Breast epithelium (tissue), 4 donors: ENCODE results near the gene CTNNA2. TPM values are rescaled to one million over a fixed set of nuclear protein-coding genes. Genes with fewer than 3 reads are reported as not detected.

Source experiments
- DNase-seq, 2 donors: peaks; one replicate each; pipeline ENCODE4 v3.0.0-alpha.2; 2019; ENCODE audit warnings: low spot score in 2 of 2
- H3K27ac ChIP-seq, 2 donors: fragments of 200-600 bp; sonication (generic) in 1 of 2; one replicate each; pipeline ENCODE4 v1.5.1; 2016 to 2019; ENCODE audit warnings: mild to moderate bottlenecking in 1 of 2
- H3K27me3 ChIP-seq, 2 donors: fragments of 200-600 bp; sonication (generic) in 1 of 2; one replicate each; pipeline versions ENCODE4 v1.5.1 to v1.6.0; 2017 to 2019; ENCODE audit warnings: control low read depth in 1 of 2, mild to moderate bottlenecking in 1 of 2
- H3K36me3 ChIP-seq: fragments of 200-600 bp; one replicate; pipeline ENCODE4 v1.5.1; 2019
- H3K4me1 ChIP-seq, 2 donors: fragments of 200-600 bp; sonication (generic); one replicate each; pipeline ENCODE4 v1.5.1; 2016 to 2019; ENCODE audit warnings: control low read depth in 1 of 2
- H3K4me3 ChIP-seq, 3 donors: fragments of 200-600 bp; sonication (generic); 1 replicate in 2 of 3; 2 replicates in 1 of 3; pipeline ENCODE4 v1.5.1; 2016 to 2019; ENCODE audit warnings: mild to moderate bottlenecking in 3 of 3, moderate library complexity in 2 of 3
- H3K9me3 ChIP-seq, 2 donors: fragments of 200-600 bp; sonication (generic) in 1 of 2; one replicate each; pipeline ENCODE4 v1.5.1; 2016 to 2019; ENCODE audit warnings: control low read depth in 1 of 2
- POLR2A ChIP-seq: fragments of 450-650 bp; IDR thresholded peaks from one replicate; pipeline ENCODE4 v1.6.1; 2016; ENCODE audit warnings: antibody characterized with exemption, mild to moderate bottlenecking, moderate library complexity
- POLR2AphosphoS5 ChIP-seq, 3 donors: sonication (generic); formaldehyde crosslinking; IDR thresholded peaks; one replicate each; pipeline ENCODE4 v1.6.1; 2017; ENCODE audit warnings: antibody characterized with exemption in 3 of 3
- intact Hi-C: fragments of 100-400 bp; cut with DNase I; formaldehyde crosslinking; loops from one replicate; pipeline ENCODE4 v1.15.1; 2023; ENCODE audit warnings: low total_unique reads
- total RNA-seq, 3 donors: library from RNA; depleted of rRNA; stranded (reverse); fragments of >200 nt; gene quantifications; one replicate each; pipeline ENCODE4 v1.1.0, GENCODE V29; 2016
- TF ChIP-seq, protein P1 (sequence below), 3 donors: fragments of 450-650 bp; IDR thresholded peaks; one replicate each; pipeline ENCODE4 v1.5.1; 2016 to 2017; ENCODE audit warnings: antibody characterized with exemption in 3 of 3, mild to moderate bottlenecking in 3 of 3, moderate library complexity in 3 of 3

The CTNNA2 gene
- total RNA-seq, 3 donors from 2014 or later = 0.16 TPM; not detected in 2

DNA sequence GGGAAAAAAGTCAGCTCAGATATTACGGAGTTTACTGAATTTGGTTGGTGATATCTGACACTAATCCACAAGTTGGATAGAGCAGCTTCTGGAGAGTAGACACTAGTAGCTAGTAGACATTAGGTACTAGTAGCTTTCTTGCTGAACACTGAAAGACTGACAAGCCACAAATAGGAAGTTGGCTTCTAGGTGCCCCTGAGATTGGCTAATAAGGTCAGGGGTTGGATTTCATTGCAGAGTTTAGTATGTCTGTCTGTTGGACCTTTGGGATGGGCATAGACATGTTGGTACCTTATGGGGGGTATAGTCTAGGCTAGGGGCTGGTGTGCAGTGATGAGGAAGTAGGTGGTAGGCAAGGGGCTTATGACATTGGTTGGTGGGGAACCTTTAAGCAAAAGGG is 956.6 kb downstream of the CTNNA2 start:
- no peak for DNase-seq
- TF ChIP-seq POLR2A = no peak
- TF ChIP-seq, protein P1, sequence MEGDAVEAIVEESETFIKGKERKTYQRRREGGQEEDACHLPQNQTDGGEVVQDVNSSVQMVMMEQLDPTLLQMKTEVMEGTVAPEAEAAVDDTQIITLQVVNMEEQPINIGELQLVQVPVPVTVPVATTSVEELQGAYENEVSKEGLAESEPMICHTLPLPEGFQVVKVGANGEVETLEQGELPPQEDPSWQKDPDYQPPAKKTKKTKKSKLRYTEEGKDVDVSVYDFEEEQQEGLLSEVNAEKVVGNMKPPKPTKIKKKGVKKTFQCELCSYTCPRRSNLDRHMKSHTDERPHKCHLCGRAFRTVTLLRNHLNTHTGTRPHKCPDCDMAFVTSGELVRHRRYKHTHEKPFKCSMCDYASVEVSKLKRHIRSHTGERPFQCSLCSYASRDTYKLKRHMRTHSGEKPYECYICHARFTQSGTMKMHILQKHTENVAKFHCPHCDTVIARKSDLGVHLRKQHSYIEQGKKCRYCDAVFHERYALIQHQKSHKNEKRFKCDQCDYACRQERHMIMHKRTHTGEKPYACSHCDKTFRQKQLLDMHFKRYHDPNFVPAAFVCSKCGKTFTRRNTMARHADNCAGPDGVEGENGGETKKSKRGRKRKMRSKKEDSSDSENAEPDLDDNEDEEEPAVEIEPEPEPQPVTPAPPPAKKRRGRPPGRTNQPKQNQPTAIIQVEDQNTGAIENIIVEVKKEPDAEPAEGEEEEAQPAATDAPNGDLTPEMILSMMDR (IDR thresholded peaks at IDR 0.05) = no peak
- TF ChIP-seq POLR2AphosphoS5 (IDR thresholded peaks at IDR 0.05) = no peak
- no peaks in the 10 kb centered on the region for H3K9me3 ChIP-seq
- no peak overlapping the region for H3K27ac ChIP-seq
- no peaks in the 10 kb centered on the region for H3K27me3 ChIP-seq
- no peaks in the 10 kb centered on the region for H3K36me3 ChIP-seq
- intact Hi-C loops = no loop called here
- no peaks in the 10 kb centered on the region for H3K4me1 ChIP-seq
- H3K4me3 ChIP-seq = no peak overlapping the region

DNA sequence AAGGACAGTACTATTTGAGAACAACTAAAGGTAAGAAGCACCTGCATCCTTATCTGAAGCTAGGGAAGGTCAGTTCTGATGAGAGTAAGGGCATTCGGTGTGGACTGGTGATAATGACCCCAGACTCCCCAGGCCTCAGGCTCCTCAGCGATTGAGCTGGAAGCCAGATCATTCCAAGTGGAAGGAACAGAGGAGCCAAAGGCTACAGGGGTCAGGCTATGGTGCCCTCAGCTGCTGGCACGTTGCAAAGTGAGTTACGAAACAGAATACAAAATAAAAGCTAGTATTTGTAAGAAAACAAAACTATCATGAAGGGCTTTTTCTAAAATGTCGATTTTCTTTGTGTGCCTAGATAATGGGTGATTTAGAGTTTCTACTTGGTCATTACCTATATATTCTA is 960.2 kb downstream of the CTNNA2 start:
- Histone ChIP-seq H3K27ac (no peak overlapping the region), H3K36me3 (no peaks in the 10 kb centered on the region), H3K4me3 (no peak overlapping the region), H3K9me3 (no peaks in the 10 kb centered on the region), H3K27me3 (no peaks in the 10 kb centered on the region), H3K4me1 (no peaks in the 10 kb centered on the region)
- DNase-seq = no peak
- intact Hi-C loops = no loop called here
- TF ChIP-seq POLR2AphosphoS5 (IDR thresholded peaks at IDR 0.05) = no peak
- TF ChIP-seq POLR2A = no peak
- TF ChIP-seq, protein P1 (IDR thresholded peaks at IDR 0.05) = no peak

DNA sequence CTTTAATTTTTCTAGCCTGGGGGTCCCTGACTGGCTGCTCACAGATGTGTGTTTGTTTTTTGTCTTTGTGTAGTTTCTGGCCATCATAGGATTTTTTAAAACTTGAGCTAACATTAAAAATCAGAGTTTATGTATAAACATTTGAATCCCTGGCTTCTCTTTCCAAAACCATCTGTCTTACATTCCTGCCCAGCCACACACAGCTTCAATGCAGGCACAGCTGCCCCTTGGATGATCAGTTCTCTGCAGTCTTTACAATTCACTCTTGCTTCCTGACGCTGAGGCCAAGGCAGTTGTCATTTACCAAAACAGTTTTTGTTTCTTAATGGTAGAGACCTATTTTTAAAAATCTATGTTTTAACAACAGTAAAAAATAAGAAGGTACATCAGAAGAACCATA is 960.9 kb downstream of the CTNNA2 start:
- DNase-seq = no peak
- TF ChIP-seq, protein P1 (IDR thresholded peaks at IDR 0.05) = no peak
- no peak for TF ChIP-seq POLR2A
- TF ChIP-seq POLR2AphosphoS5 (IDR thresholded peaks at IDR 0.05) = no peak
- no peak overlapping the region for H3K4me3 ChIP-seq
- H3K27ac ChIP-seq = no peak overlapping the region
- H3K36me3 ChIP-seq = no peaks in the 10 kb centered on the region
- no peaks in the 10 kb centered on the region for H3K9me3 ChIP-seq
- H3K27me3 ChIP-seq = no peaks in the 10 kb centered on the region
- intact Hi-C loops = no loop called here
- no peaks in the 10 kb centered on the region for H3K4me1 ChIP-seq

DNA sequence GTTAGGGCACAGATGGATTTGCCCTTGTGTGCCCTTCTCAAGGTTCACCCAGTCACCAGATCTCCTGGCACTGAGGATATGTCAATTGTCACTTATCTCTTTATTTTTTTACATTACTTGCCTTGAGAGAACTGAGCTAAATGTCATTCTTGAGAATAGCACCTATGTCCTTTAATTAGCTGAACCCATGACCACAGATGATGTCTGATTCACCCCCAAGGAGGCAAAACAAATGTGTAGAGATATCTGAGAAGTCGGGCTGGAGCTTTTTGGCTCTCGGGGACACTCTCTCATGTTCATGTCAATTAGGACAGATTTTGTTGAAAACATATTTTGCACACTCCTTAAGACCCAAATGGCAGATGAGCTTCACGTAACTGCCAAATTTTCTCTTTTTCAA is 963.1 kb downstream of the CTNNA2 start:
- intact Hi-C loops = no loop called here
- TF ChIP-seq, protein P1 (IDR thresholded peaks at IDR 0.05) = no peak
- no peak for TF ChIP-seq POLR2AphosphoS5 (IDR thresholded peaks at IDR 0.05)
- no peak for TF ChIP-seq POLR2A
- H3K27ac ChIP-seq = no peak overlapping the region

DNA sequence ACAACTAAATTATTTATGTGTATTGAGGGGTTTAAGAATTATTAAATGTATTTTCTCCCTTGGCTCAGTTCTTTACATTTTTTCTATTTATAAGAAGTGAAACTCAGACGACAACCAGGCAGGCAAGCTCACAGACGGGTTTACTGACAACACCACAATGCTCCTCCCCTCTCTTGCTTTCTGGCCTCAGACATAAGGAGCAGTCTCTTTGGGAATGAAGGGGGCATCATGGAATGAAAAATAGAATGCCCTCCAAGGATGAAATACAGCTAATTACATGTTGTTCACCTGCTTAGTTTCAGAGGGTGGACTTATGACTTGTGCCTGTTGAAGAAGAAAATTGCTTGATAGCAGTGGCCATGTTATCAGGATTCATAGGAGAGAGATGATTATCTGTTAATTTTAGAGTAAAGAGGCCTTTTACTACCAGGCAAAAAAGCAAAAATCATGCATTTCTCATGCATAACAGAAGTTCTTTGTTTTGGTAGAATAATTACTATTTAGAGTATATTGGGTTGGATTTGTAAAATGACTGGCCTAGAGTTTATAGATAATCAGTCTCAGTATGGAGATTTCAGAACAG is 963.8 kb downstream of the CTNNA2 start:
- no peak for TF ChIP-seq POLR2AphosphoS5 (IDR thresholded peaks at IDR 0.05)
- TF ChIP-seq, protein P1 (IDR thresholded peaks at IDR 0.05) = no peak
- TF ChIP-seq POLR2A = no peak
- Histone ChIP-seq H3K27me3 (no peaks in the 10 kb centered on the region), H3K27ac (no peak overlapping the region), H3K9me3 (no peaks in the 10 kb centered on the region), H3K4me1 (no peaks in the 10 kb centered on the region), H3K4me3 (no peak overlapping the region), H3K36me3 (no peaks in the 10 kb centered on the region)
- intact Hi-C loops = no loop called here
- DNase-seq = no peak

More for the DNA sequence above, 963.1 kb downstream of the CTNNA2 start:
- H3K9me3 ChIP-seq = no peaks in the 10 kb centered on the region
- H3K4me3 ChIP-seq = no peak overlapping the region
- H3K4me1 ChIP-seq = no peaks in the 10 kb centered on the region
- H3K27me3 ChIP-seq = no peaks in the 10 kb centered on the region
- H3K36me3 ChIP-seq = no peaks in the 10 kb centered on the region
- DNase-seq = no peak
